ENCODE results near the gene FAM163B. TPM values are rescaled to one million over a fixed set of nuclear protein-coding genes. Genes with fewer than 3 reads are reported as not detected.

Gene FAM163B
- total and polyA plus RNA-seq, 2 donors (not counting 3 experiments of a cell fraction or from before 2014, with no cell fraction given): not detected

- no peaks in the 10 kb centered on the region for H3K36me3 ChIP-seq (ENCODE audit: control insufficient read depth in 2 of 2, extremely low read depth in 1 of 2, insufficient read depth in 2 of 2, low read length in 2 of 2)
- no peak for TF ChIP-seq EZH2 (IDR thresholded peaks at IDR 0.05; ENCODE audit: borderline replicate concordance, low read depth, low read length, severe bottlenecking)
- peak; percentile 81 for TF ChIP-seq FOS (IDR thresholded peaks at IDR 0.05; ENCODE audit: borderline replicate concordance, insufficient read depth, low read length)
- peak; percentile 69 for TF ChIP-seq GATA2 (IDR thresholded peaks at IDR 0.05; ENCODE audit: insufficient read depth, insufficient read length, low read depth, low read length)
- no peak for TF ChIP-seq MYC (IDR thresholded peaks at IDR 0.05; ENCODE audit: low read depth, low read length)
- TF ChIP-seq JUN (IDR thresholded peaks at IDR 0.05; ENCODE audit: borderline replicate concordance, insufficient read depth, insufficient read length, low read depth): peak; percentile 30
- H3K27me3 ChIP-seq (ENCODE audit: control insufficient read depth in 2 of 2, insufficient read depth in 2 of 2, low read length in 2 of 2): no peaks in the 10 kb centered on the region
- H3K9me1 ChIP-seq (replicated peaks; ENCODE audit: control insufficient read depth, extremely low read depth, insufficient read depth, low read length): no peaks in the 10 kb centered on the region
- no peak overlapping the region for H3K9ac ChIP-seq (replicated peaks; ENCODE audit: extremely low read depth, insufficient read depth, low read length)
- ChIA-PET POLR2A (no interaction called here), CTCF (interaction anchor here (1.1 kb wide), 1 partner anchor 414 kb away, joined by 3 read pairs; no protein-coding TSS in a partner anchor)
- H3K27ac ChIP-seq (ENCODE audit: insufficient read depth, low read depth, low read length): peak overlapping the region; percentile 30
- BruUV-seq (replicated peaks): no TSS peak
- H3K4me3 ChIP-seq (replicated peaks in 1 of 3; ENCODE audit: insufficient read depth in 1 of 3, low read depth in 1 of 3, low read length in 3 of 3): no peak overlapping the region
- dilution Hi-C loops (cut with MboI; ENCODE audit: extremely low pct_ligation_motif_present, low sequenced_read_pairs) (no loop called here), intact Hi-C loops (cut with micrococcal nuclease) (no loop called here)
- H3K4me2 ChIP-seq (ENCODE audit: insufficient read depth, low read length): peak overlapping the region; percentile 20
- peak; percentile 81 for FAIRE-seq
- H2AFZ ChIP-seq (ENCODE audit: low read depth, low read length): peak overlapping the region; percentile 24
- no peaks in the 10 kb centered on the region for H3K9me3 ChIP-seq (replicated peaks; ENCODE audit: control insufficient read depth, insufficient read depth, low read length)
- DNase-seq (ENCODE audit: low read depth, low spot score): peak; percentile 26
- H4K20me1 ChIP-seq (replicated peaks; ENCODE audit: control insufficient read depth, extremely low read depth, insufficient read depth, low read length): no peaks in the 10 kb centered on the region
- H3K79me2 ChIP-seq (ENCODE audit: control insufficient read depth, insufficient read depth, low read length): no peaks in the 10 kb centered on the region
- peaks cover 14% of the 10 kb centered on the region for H3K4me1 ChIP-seq (ENCODE audit: control insufficient read depth, extremely low read depth, insufficient read depth, low read length)
Observed at GRCh38 chr9:133558191-133559126, 50.7 kb downstream of the FAM163B start.

DNA sequence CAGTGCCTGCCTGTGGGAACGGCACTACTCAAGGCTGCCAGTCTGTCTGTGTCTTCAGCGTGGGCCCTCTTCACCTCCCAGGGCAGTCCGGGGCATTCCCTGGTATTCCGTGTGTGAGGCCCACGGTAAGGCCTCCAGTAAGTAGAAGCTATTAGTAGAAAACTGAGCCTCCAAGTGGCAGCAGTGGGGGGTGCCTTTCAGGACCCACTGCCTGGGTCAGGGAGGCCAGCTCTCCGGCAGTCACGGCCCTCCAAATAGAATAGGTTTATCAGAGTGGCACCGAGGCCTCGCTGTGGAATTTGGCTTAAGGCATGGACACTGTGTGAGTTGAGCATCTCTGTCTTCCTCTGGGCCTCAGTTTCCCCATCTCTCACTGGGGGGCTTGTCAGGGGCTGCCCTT lies 51.6 kb downstream of the FAM163B start:
- CTCF ChIA-PET: no interaction called here
- no TSS peak for BruUV-seq (replicated peaks)

More for the DNA sequence above, 51.6 kb downstream of the FAM163B start:
- Histone ChIP-seq H3K4me1 (ENCODE audit: control insufficient read depth, extremely low read depth, insufficient read depth, low read length) (peaks cover 14% of the 10 kb centered on the region), H3K9me3 (replicated peaks; ENCODE audit: control insufficient read depth, insufficient read depth, low read length) (no peaks in the 10 kb centered on the region), H3K27ac (ENCODE audit: insufficient read depth, low read depth, low read length) (no peak overlapping the region), H3K79me2 (ENCODE audit: control insufficient read depth, insufficient read depth, low read length) (no peaks in the 10 kb centered on the region), H3K27me3 (ENCODE audit: control insufficient read depth in 2 of 2, insufficient read depth in 2 of 2, low read length in 2 of 2) (no peaks in the 10 kb centered on the region), H4K20me1 (replicated peaks; ENCODE audit: control insufficient read depth, extremely low read depth, insufficient read depth, low read length) (no peaks in the 10 kb centered on the region), H3K9ac (replicated peaks; ENCODE audit: extremely low read depth, insufficient read depth, low read length) (no peak overlapping the region), H3K4me2 (ENCODE audit: insufficient read depth, low read length) (no peak overlapping the region), H3K36me3 (ENCODE audit: control insufficient read depth in 2 of 2, extremely low read depth in 1 of 2, insufficient read depth in 2 of 2, low read length in 2 of 2) (no peaks in the 10 kb centered on the region), H3K4me3 (replicated peaks in 1 of 3; ENCODE audit: insufficient read depth in 1 of 3, low read depth in 1 of 3, low read length in 3 of 3) (no peak overlapping the region), H2AFZ (ENCODE audit: low read depth, low read length) (no peak overlapping the region), H3K9me1 (replicated peaks; ENCODE audit: control insufficient read depth, extremely low read depth, insufficient read depth, low read length) (no peaks in the 10 kb centered on the region)
- DNase-seq (ENCODE audit: low read depth, low spot score) (no peak), FAIRE-seq (no peak)
- TF ChIP-seq GATA2 (IDR thresholded peaks at IDR 0.05; ENCODE audit: insufficient read depth, insufficient read length, low read depth, low read length) (no peak), POLR2AphosphoS5 (IDR thresholded peaks at IDR 0.05; ENCODE audit: insufficient read depth, low read depth, low read length) (no peak), MAX (IDR thresholded peaks at IDR 0.05; ENCODE audit: insufficient read depth, insufficient read length) (no peak), CTCF (IDR thresholded peaks at IDR 0.05; ENCODE audit: extremely low read depth in 1 of 2, insufficient read depth in 1 of 2, low read depth in 1 of 2, low read length in 2 of 2) (no peak), MYC (IDR thresholded peaks at IDR 0.05; ENCODE audit: low read depth, low read length) (no peak), JUN (IDR thresholded peaks at IDR 0.05; ENCODE audit: borderline replicate concordance, insufficient read depth, insufficient read length, low read depth) (no peak), FOS (IDR thresholded peaks at IDR 0.05; ENCODE audit: borderline replicate concordance, insufficient read depth, low read length) (no peak), EZH2 (IDR thresholded peaks at IDR 0.05; ENCODE audit: borderline replicate concordance, low read depth, low read length, severe bottlenecking) (no peak), POLR2A (IDR thresholded peaks at IDR 0.05; ENCODE audit: low read depth, low read length) (no peak)
- POLR2A ChIA-PET: no interaction called here
- intact Hi-C loops (cut with micrococcal nuclease) (no loop called here), dilution Hi-C loops (cut with MboI; ENCODE audit: extremely low pct_ligation_motif_present, low sequenced_read_pairs) (no loop called here)

Data from endothelial cell of umbilical vein (primary cell).